ENCODE data around the gene MRPS9.

The MRPS9 gene

GRCh38 chr2:105125920-105126319, 88.1 kb downstream of the MRPS9 start:
- DNase-seq: no peak

- DNase-seq: no peak
Observed at GRCh38 chr2:105126336-105126735, 88.5 kb downstream of the MRPS9 start.

DNA sequence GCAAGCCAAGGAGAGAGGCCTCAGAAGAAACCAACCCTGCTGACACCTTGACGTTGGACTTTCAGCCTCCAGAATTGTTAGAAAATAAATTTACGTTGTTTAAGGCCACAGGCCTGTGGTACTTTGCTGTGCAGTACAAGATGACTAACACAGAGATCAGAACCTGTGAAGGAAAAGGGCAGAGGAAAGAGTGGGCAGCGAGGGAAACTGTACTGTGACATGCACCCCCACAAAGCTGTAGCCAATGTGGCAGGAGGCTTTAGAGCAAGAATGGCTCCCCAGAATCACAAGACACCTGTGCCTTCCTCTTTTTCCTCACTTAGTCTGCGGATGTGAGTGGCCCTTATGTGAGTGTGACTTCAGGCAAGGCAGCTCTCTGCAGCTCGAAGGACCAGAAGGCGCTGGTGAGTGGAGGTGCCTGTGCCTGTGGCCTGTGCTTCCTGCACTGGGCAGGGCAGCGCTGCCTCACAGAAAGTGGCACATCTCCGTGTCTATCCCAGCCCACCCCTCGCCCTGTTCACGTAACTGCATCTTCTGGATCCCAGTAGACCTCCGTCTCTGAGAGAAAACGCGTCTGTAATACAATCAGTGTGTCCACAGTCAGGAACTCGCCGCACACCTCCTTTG, 89.5 kb downstream of the MRPS9 start:
- DNase-seq: peak in 1 of 2 experiments; percentile 27

GRCh38 chr2:105129722-105130232, 91.9 kb downstream of the MRPS9 start:
- no peak for DNase-seq

DNA sequence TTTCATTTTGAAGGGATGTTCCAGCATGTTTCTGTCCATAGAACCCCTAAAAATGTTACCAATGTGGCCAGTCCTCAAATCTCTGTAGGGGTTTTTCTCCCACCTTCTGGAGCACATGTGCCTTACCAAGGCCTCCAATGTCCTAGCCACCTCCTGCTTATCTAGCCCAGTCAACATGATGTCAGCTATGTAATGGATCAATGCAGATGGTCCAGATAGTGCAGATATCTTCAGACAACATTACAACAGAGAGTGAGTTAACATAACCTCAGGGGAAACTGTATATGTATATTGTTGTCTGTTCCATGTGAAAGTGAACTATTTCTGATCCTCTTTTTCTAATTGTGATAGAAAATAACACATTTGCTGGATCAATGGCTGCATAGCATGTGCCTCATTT, 92.7 kb downstream of the MRPS9 start:
- no peak for DNase-seq

- no peak for DNase-seq
Observed at GRCh38 chr2:105134081-105134480, 96.2 kb downstream of the MRPS9 start.

- no peak for DNase-seq
Observed at GRCh38 chr2:105135436-105135835, 97.6 kb downstream of the MRPS9 start.

- no peak for DNase-seq
Observed at GRCh38 chr2:105136394-105136793, 98.5 kb downstream of the MRPS9 start.

- DNase-seq: no peak
Observed at GRCh38 chr2:105138643-105139042, 100.8 kb downstream of the MRPS9 start.

DNA sequence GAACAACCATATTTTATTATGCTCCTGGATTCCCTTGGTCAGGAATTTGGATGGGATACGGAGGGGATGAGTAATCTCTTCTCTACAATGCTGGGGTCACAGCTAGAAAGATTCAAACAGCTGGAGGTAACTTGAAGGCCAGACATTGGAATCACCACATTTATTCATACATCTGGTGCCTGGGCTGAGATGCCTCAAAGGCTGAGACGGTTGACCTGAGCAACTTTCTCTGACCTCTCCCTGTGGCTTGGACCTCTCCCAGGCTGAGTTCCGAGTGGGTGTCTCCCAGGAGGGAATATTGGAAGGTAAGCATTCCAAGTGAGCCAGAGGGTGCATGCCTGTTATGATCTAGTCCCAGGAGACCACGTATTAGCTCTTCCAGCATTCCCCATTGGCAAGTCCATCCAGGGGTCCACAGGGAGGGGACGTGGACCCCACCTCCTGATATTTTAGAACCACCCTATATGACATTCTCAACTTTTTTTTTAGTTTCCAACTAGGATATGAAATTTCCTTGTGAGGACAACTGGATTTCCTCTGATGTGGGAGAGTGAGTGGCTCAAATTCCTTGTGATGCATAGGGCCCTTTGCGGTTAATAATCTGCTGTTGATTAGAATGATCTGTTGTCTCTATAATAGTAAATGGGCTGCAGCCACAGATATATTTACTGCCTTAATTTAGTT, 101.8 kb downstream of the MRPS9 start:
- DNase-seq: no peak

- DNase-seq: no peak
Observed at GRCh38 chr2:105140240-105140568, 102.3 kb downstream of the MRPS9 start.

DNA sequence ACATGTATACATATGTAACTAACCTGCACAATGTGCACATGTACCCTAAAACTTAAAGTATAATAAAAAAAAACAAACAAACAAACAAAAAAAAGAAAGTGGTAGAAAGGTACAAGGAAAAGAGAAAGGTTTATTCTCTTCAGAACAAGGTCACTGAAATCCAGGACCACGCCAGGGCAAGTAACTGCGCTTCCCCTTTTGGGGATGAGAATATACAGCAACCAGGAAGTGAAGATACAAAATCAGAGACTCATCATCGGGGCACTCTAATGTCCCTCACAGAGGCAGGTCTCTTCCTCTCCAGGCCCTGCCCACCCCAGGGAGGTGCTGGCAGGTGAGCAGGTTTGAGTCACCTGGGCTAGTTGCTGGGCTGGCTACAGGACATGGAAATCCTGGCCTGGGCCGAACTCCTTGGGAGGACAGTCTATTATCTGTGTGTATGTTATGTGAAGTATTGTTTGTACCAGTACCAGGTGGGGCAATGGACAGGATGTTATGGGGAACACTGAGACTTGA, 103.3 kb downstream of the MRPS9 start:
- DNase-seq: no peak

- no peak for DNase-seq
Observed at GRCh38 chr2:105142239-105142638, 104.4 kb downstream of the MRPS9 start.

GRCh38 chr2:105143094-105143466, 105.2 kb downstream of the MRPS9 start:
- DNase-seq: no peak

DNA sequence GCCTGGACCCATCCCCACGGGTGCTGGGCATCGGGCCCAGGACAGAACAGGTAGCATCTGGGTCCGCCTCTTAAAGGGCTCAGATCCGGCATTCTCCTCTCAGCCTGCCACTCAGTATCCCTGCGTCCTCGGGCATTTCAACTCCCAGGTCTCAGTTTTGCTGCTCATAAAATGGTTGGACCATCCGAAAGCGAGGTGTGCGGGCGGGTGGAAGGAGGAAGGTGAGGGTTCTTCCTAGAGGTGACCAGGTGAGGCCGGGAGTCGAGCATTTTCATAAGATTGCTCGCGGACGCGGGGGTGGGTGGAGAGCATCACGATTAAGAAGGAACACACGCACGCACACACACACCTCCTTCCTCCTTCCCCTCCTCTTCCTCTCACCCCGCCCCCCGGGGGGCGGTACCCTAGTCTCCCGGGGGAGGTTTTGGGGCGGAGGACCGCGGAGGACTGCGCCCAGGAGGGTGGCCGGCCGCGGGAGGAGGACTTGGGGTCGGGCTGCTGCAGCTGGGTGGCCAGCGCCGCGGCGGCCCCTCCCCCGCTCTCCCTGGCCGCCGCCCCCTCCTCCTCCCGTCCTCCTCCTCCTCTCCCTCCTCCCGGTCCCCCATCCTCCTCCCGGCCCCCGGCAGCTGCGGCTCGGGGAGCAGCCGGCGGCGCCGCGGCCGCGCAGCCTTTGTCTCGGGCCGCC, 105.7 kb downstream of the MRPS9 start:
- peak; percentile 49 to 55 for DNase-seq

DNA sequence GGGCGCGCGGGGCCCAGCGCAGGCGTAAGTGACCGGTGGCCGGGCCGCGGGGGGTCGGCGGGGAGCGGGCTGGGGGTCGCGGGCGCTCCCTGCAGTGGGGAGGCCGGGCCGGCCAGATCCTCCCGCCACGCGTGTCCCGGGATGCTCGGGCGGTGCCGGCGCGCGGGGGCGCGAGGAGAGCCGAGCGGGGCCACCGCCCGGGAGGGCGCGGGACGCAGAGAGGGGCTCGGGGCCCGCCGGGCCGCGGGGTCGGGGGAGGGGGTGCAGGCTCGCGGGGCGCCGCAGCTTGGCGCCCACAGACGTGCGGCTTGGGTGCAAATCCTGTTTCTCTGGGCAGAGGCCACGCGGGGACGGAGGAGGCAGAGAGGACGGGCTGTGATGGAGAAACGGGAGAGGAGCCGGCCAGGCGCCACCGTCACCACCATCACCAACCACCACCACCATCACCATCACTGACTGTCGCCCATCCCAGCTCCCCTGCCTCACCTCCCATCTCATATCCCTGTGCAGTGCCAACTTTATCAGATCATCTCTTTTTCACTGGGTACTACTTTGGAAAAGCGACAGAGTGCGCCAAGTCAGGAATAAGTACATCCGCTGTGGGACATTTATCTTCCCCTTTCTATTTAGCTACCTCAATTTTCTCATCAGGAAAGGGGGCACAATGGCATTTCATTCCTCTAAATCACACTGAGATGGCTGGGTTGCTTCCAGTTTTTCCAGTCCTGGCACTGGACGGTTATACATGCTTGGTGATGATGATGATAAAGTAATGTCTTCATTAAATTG, 106.5 kb downstream of the MRPS9 start:
- DNase-seq: no peak

DNA sequence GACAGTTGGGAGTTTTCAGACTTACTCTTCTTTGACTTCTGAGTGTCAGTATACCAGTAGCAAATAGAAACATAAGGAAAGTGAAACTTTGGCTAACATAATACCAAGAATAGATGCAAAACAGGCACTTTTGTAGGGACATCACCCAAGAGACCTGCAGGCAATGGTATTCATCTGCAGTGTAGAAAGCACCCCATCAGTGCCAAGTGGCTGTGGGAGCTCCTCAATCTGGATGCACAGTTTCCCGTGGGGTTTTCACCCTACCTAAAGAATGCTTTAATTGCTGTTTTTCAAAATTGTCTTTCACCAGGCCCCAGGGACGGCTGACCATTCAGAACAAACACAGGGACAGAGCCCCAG, 107.1 kb downstream of the MRPS9 start:
- DNase-seq: no peak

DNA sequence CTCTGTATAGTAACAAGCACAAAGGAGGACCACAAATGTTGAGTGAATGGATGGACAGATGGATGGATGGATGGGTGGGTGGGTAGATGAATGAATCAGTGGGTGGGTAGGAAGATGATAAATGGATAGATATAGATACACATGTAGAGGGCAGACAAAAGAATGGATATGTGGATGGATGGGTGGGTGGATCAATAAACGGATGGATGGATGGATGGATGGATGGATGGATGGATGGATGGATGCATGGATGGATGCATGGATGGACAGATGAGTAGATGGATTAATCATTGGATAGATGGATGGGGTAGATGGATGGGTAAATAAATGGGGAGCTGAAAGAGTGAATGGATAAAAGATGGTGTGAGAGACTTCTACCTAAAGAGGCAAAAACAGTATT, 111.4 kb downstream of the MRPS9 start:
- DNase-seq: no peak

Measured in activated T-cell treated with anti-CD3 and anti-CD28 coated beads, Interleukin-2, amount 50 U/mL, for 48 hours (primary cell).